HCT116 (cell line): ENCODE measurements around the gene IRF8. TPM values are rescaled to one million over a fixed set of nuclear protein-coding genes. Genes with fewer than 3 reads are reported as not detected.

Source experiments
- ATAC-seq: fragments of 200-7000 bp; cut with Tn5 transposase; 2 replicates; pipeline ENCODE4 v1.9.1; 2020; ENCODE audit warnings: mild to moderate bottlenecking, moderate library complexity
- BruUV-seq: library from RNA; stranded (reverse); fragments of 400-500 nt; replicated peaks from 2 replicates; lab custom pipeline; 2021; lab: Mats Ljungman, UMichigan
- CTCF ChIA-PET: fragments of 300-600 bp; sonication (Branson Sonifier 250); formaldehyde crosslinking; loops from one replicate; lab custom pipeline; 2021; ENCODE audit warnings: antibody characterized with exemption; lab: Charles Lee
- POLR2A ChIA-PET: fragments of 300-600, 350-600 bp; sonication (Branson Sonifier 250); formaldehyde crosslinking; loops from one replicate; lab custom pipeline; 2021; ENCODE audit warnings: antibody characterized with exemption; lab: Charles Lee
- RAD21 ChIA-PET, 2 experiments: fragments of 300-600 bp; sonication (Branson Sonifier 250); formaldehyde crosslinking; loops; one replicate each; lab custom pipeline; 2023; ENCODE audit warnings: low total read pairs in 2 of 2; ENCODE audit not compliant: uncharacterized antibody in 2 of 2, unreplicated experiment in 2 of 2, low non-redundant PET in 1 of 2; lab: Charles Lee
- DNase-seq: peaks from one replicate; pipeline ENCODE4 v3.0.0-alpha.2; 2010; ENCODE audit warnings: low read depth, low spot score
- H2AFZ ChIP-seq: fragments of 200-600 bp; shearing (Covaris generic), sonication (generic); 2 replicates; pipeline ENCODE4 v1.6.1; 2017; ENCODE audit warnings: low read depth, mixed run types, mixed read lengths, antibody characterized with exemption, low read length; ENCODE audit not compliant: poor library complexity, severe bottlenecking
- H3K27ac ChIP-seq: 2 replicates; pipeline ENCODE4 v1.5.1; 2012; ENCODE audit warnings: low read depth, low read length
- H3K27me3 ChIP-seq: fragments of 200-600 bp; sonication (generic); 2 replicates; pipeline ENCODE4 v1.6.1; 2016; ENCODE audit warnings: mixed run types, low read length, mixed read lengths; ENCODE audit not compliant: insufficient read depth
- H3K36me3 ChIP-seq, 2 experiments: fragments of 200-500 bp in 1 of 2; fragments of 200-600 bp in 1 of 2; sonication (Bioruptor generic) in 1 of 2; sonication (generic) in 1 of 2; 2 replicates each; pipeline versions ENCODE4 v1.5.1 to v1.6.1; 2014 to 2016; ENCODE audit warnings: low read length in 2 of 2, inconsistent platforms in 1 of 2, mixed read lengths in 1 of 2, mixed run types in 1 of 2; ENCODE audit not compliant: insufficient read depth in 2 of 2, control insufficient read depth in 1 of 2
- H3K4me1 ChIP-seq, 2 experiments: fragments of 200-600 bp in 1 of 2; sonication (generic) in 1 of 2; 2 replicates each; pipeline versions ENCODE4 v1.5.1 to v1.6.1; 2012 to 2017; ENCODE audit warnings: low read length in 2 of 2, inconsistent platforms in 1 of 2, mild to moderate bottlenecking in 1 of 2, mixed read lengths in 1 of 2, mixed run types in 1 of 2, moderate library complexity in 1 of 2; ENCODE audit not compliant: insufficient read depth in 2 of 2, control insufficient read depth in 1 of 2
- H3K4me2 ChIP-seq: fragments of 200-600 bp; sonication (generic); 2 replicates; pipeline ENCODE4 v1.6.1; 2017; ENCODE audit warnings: mixed run types, low read length, mixed read lengths
- H3K4me3 ChIP-seq, 2 experiments: fragments of 200-600 bp in 1 of 2; sonication (generic) in 1 of 2; replicated peaks in 1 of 2; 2 replicates each; pipeline ENCODE4 v1.5.1; 2011 to 2016; ENCODE audit warnings: low read length in 2 of 2, control low read depth in 1 of 2, low read depth in 1 of 2, mild to moderate bottlenecking in 1 of 2, mixed read lengths in 1 of 2, mixed run types in 1 of 2
- H3K79me2 ChIP-seq: fragments of 200-600 bp; sonication (generic); 2 replicates; pipeline ENCODE4 v1.6.1; 2017; ENCODE audit warnings: mild to moderate bottlenecking, mixed run types, low read length, moderate library complexity, mixed read lengths; ENCODE audit not compliant: insufficient read depth
- H3K9ac ChIP-seq: fragments of 200-600 bp; sonication (generic); 2 replicates; pipeline ENCODE4 v1.6.1; 2016; ENCODE audit warnings: low read length, mixed read lengths
- H3K9me2 ChIP-seq: fragments of 200-600 bp; sonication (generic), shearing (Covaris generic); 2 replicates; pipeline ENCODE4 v1.6.1; 2017; ENCODE audit warnings: mixed run types, mild to moderate bottlenecking, moderate library complexity; ENCODE audit not compliant: insufficient read depth
- H3K9me3 ChIP-seq, 2 experiments: fragments of 200-500 bp in 1 of 2; fragments of 200-600 bp in 1 of 2; sonication (Bioruptor generic) in 1 of 2; sonication (generic) in 1 of 2; 2 replicates each; pipeline ENCODE4 v1.6.1; 2014 to 2017; ENCODE audit warnings: low read length in 2 of 2, mixed read lengths in 2 of 2, inconsistent platforms in 1 of 2, low read depth in 1 of 2, mild to moderate bottlenecking in 1 of 2, mixed run types in 1 of 2, moderate library complexity in 1 of 2; ENCODE audit not compliant: control insufficient read depth in 1 of 2, insufficient read depth in 1 of 2
- H4K20me1 ChIP-seq: fragments of 200-600 bp; sonication (generic), shearing (Covaris generic); 2 replicates; pipeline ENCODE4 v1.6.1; 2017; ENCODE audit warnings: mixed run types, mild to moderate bottlenecking, moderate library complexity; ENCODE audit not compliant: insufficient read depth
- CBX3 ChIP-seq: IDR thresholded peaks from 2 replicates; pipeline ENCODE4 v1.6.1; 2012; ENCODE audit warnings: low read depth
- EGR1 ChIP-seq: IDR thresholded peaks from 2 replicates; pipeline ENCODE4 v1.6.1; 2012; ENCODE audit warnings: low read depth
- ELF1 ChIP-seq: IDR thresholded peaks from 2 replicates; pipeline ENCODE4 v1.6.1; 2012; ENCODE audit warnings: low read depth, borderline replicate concordance
- EZH2phosphoT487 ChIP-seq: fragments of 200-600 bp; IDR thresholded peaks from 2 replicates; pipeline ENCODE4 v1.6.1; 2018; ENCODE audit warnings: antibody characterized with exemption, borderline replicate concordance
- JUND ChIP-seq: IDR thresholded peaks from 2 replicates; pipeline ENCODE4 v1.6.1; 2012
- MAX ChIP-seq: IDR thresholded peaks from 2 replicates; pipeline ENCODE4 v1.6.1; 2012
- SP1 ChIP-seq: IDR thresholded peaks from 2 replicates; pipeline ENCODE4 v1.6.1; 2012; ENCODE audit warnings: low read depth
- SRF ChIP-seq: IDR thresholded peaks from 2 replicates; pipeline ENCODE4 v1.6.1; 2012; ENCODE audit warnings: low read depth
- ZFX ChIP-seq: fragments of 450-650 bp; IDR thresholded peaks from 2 replicates; pipeline ENCODE4 v1.6.1; 2017
- intact Hi-C: fragments of 100-400 bp; cut with micrococcal nuclease; formaldehyde crosslinking; loops from 2 replicates; pipeline ENCODE4 v1.10.0; 2022
- total RNA-seq: library from RNA; stranded (reverse); gene quantifications from one replicate; pipeline ENCODE4 v1.2.1, GENCODE V29; 2021; ENCODE audit not compliant: unreplicated experiment

Gene IRF8
- total RNA-seq, 1 experiment from 2014 or later: 0.61 TPM

- TF ChIP-seq MAX (no peak), EZH2phosphoT487 (no peak), SRF (no peak), SP1 (no peak), ELF1 (no peak), ZFX (no peak), EGR1 (no peak)
These were observed 66.2 kb downstream of the IRF8 start (continued) for GRCh38 chr16:85965125-85965524.

GRCh38 chr16:85967111-85967510, 68.1 kb downstream of the IRF8 start:
- no peak for ATAC-seq
- H4K20me1 ChIP-seq: no peaks in the 10 kb centered on the region
- ChIA-PET RAD21 (no interaction called here), POLR2A (no interaction called here), CTCF (no interaction called here)
- H3K9me3 ChIP-seq: peaks cover 0 to under 1% of the 10 kb centered on the region in 2 experiments; a peak in 1 of 4 replicates
- BruUV-seq: no TSS peak
- no peak for DNase-seq
- TF ChIP-seq JUND (no peak), SP1 (no peak), CBX3 (no peak)
- intact Hi-C loops: loop anchor here (10.0 kb wide), 1 partner anchor 62 kb away; no protein-coding TSS in a partner anchor
- no peaks in the 10 kb centered on the region for H3K4me1 ChIP-seq
- no peak overlapping the region for H3K27ac ChIP-seq
- H3K4me3 ChIP-seq: no peak overlapping the region
- no peaks in the 10 kb centered on the region for H3K9me2 ChIP-seq
- no peak overlapping the region for H3K9ac ChIP-seq
- H3K27me3 ChIP-seq: peaks cover 52% of the 10 kb centered on the region
- no peaks in the 10 kb centered on the region for H3K79me2 ChIP-seq
- H2AFZ ChIP-seq: no peak overlapping the region
- H3K36me3 ChIP-seq: no peaks in the 10 kb centered on the region
- H3K4me2 ChIP-seq: no peak overlapping the region
